GM21447 (cell line): ENCODE data around the gene IFT20.
"Not testable (repeated sequence)": the region's sequence is repeated elsewhere in the genome, so short reads cannot be mapped to it uniquely, and the experiment has no call there.

Source experiments
- ATAC-seq: cut with Tn5 transposase; IDR thresholded peaks from one replicate; pipeline ENCODE4 v1.9.1; 2021; ENCODE audit not compliant: unreplicated experiment

IFT20 gene

DNA sequence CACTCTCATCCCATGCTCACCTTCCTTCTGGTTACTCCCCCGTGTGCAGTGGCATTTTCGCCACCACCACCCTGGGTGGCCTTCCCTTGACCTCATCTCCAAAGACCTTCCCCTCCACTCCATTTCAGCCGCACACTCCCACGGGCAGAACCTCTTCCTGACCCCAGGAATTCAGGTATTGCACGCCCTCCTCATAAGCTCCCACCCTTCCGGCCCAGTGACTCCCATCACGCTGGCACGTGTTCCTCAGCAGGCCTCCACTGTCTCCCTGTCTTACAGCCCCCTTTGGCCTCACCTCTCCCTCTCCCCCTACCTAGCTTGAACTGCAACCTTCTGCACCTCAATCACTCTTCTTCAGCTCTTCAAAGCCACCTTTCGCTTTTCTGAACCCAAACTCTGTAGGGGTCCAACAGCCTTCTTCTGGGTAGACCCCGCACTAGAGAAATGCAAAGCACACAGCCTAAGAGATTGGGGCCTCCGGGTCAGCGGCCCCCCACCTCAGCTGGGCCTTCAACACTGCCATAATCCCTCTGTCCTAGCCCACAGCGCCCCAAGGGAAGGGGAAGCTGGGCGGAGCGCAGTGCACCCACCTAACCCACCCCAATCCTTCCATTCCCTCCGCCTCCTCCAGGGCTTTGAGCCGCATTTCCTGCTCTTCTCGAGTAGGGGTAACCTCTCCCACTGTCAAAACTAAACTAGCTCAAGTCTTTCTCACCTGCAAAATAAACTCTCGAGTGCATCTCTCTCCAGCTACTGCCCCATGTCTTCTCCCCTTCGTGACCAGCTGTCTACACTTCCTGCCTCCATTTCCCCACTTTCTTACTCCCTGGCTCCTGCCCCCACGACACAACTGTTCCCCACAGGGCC is 17.9 kb downstream of the IFT20 start:
- no peak for ATAC-seq

GRCh38 chr17:28315846-28316705 is 19.2 kb downstream of the IFT20 start:
- no peak for ATAC-seq

DNA sequence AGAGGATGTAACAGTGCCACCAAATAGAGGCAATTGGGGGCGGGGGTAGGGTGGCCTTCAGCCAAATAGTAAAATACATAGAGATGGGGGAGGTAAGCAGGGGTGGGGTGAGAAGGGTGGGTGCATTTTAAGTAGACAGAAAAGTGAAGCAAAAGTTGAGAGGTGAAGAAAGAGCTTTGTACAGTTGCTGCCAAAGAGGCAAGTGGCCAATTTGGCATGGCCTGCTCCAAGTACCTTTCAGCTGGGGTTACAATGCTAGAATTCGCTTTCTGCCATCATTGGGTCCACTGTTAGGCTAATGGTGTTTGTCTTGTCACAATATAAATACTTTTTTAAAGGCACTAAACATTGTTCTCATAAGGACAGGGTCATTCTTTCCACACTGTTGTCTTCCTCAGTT is 21.4 kb downstream of the IFT20 start:
- no peak for ATAC-seq

DNA sequence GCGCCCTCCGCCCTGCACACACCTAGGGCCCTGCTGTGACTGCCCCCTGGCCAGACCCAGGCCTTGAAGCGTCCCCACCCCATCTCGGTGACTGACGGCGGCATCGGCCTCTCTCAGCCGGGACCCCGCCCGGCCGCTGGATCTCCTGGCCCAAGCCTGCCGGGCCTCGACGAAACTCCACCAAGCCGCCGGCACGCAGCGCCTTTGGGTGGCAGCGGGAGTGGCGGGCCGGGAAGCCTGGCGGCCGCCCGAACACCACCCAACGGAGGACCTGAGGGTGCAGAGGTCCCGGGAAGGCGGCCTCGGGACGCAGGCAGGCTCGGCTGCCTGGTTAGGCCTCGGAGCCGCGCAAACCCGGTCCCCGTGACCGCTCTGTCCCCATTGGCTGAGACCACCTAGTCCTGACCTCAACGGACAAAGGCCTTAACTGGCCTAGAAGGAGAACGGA is 28.3 kb downstream of the IFT20 start:
- no peak for ATAC-seq

DNA sequence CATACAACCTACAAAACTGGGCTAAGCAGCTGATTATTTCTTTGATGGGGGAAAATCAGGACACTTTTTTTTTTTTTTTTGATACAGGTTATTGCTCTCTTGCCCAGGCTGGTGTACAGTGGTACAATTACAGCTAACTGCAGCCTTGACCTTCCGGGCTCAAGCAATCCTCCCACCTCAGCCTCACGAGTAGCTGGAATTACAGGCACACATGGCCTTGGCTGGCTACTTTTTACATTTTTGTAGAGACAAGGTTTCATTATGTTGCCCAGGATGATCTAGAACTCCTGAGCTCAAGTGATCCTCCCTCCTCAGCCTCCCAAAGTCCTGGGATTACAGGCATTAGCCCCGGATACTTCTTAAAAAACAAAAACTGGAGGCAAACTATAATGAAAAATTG is 36.8 kb downstream of the IFT20 start:
- no peak for ATAC-seq

DNA sequence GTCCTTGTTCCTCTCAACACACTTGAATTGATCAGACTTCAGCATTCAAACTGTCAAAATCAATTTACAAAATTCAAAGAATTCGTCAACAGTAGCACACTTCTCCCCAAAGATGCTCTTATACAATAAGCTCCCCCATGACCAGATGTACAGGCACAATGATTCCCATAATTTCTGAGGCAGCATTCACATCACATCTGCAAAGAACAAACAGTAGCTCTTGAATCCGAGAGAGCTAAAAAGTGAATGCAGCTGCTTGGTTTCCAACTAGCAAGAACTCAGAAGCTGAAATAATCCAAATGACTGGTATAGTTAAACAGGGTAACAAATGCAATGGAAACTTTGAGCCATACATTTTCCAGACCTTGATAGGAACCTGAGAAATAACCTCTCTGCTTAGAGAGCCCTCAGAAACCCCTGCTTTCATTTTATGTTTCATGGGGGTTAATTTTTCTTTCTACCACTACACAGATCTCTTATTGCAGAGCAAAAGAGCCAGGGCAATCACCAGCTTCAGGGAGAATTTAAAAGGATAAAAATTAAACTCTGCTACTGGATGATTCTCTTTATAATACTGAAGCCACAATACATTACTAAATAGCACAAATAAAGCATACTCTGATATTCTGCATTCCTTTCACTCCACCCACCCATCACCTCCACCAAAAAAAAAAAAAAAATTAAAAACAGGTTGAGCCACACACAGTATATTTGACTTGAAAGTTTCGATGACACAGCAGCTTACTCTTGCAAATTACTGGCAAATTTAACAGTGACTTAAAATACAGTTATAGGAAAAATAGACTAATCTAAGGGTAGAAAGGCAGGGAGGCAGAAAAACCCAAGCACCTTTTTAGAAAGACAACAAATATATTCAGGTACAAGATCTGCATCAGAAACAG is 39.3 kb downstream of the IFT20 start:
- ATAC-seq = no peak

DNA sequence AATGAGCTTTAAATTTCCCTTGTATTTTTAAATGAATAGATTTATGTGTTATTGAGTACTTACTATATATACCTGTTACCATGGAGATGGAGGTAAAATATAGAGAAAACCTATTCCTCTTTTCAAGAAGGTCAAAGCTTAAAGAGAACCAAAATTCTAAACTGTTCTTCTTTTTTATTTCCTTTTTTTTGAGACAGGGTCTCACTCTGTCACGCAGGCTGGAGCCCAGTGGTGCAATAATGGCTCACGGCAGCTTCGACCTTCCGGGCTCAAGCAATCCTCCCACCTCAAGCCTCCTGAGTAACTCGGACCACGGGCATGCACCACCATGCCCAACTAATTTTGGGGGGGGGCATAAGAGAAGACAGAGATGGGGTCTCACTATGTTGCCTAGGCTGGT is 41.3 kb downstream of the IFT20 start:
- no peak for ATAC-seq

DNA sequence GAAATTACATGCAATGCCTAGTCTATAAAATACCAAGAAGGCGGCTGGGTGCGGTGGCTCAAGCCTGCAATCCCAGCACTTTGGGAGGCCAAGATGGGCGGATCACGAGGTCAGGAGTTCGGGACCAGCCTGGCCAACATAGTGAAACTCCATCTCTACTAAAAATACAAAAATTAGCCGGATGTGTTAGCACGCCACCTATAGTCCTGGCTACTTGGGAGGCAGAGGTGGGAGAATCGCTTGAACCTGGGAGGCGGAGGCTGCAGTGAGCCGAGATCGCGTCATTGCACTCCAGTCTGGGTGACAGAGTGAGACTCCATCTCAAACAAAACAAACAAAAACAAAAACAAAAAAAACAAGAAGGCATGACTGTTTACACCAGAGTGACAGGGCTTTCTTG is 42.4 kb downstream of the IFT20 start:
- not testable (repeated sequence) for ATAC-seq

GRCh38 chr17:28291780-28292330 is 43.4 kb downstream of the IFT20 start:
- no peak for ATAC-seq

GRCh38 chr17:28290703-28291102 is 44.6 kb downstream of the IFT20 start:
- no peak for ATAC-seq

DNA sequence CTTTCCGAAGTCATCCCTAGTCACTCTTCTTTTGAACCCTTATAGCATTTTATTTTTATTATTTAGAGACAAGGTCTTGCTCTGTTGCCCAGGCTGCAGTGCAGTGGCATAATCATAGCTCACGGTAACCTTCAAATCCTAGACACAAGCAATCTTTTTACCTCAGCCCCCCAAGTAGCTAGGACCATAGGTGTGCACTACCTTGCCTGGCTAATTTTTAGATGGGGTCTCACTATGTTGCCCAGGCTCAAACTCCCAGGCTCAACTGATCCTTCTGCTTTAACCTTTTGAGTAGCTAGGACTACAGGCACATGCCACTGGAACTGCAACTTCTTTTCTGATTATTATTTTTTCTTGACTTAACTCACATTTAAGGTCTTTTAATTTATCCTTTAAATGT is 49.3 kb downstream of the IFT20 start:
- ATAC-seq = no peak

DNA sequence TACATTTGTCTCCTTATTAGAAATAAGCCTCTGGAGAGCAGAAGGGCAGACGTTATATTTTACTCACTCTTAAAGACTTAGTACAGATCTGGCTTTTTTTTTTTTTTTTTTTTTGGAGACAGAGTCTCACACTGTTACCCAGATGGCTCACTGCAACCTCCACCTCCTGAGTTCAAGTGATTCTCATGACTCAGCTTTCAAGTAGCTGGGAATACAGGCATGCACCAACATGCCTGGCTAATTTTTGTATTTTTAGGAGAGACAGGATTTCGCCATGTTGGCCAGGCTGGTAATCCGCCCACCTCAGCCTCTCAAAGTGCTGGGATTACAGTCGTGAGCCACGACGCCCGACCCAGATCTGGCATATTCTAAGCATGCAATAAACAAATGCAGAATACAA is 52.7 kb downstream of the IFT20 start:
- no peak for ATAC-seq

DNA sequence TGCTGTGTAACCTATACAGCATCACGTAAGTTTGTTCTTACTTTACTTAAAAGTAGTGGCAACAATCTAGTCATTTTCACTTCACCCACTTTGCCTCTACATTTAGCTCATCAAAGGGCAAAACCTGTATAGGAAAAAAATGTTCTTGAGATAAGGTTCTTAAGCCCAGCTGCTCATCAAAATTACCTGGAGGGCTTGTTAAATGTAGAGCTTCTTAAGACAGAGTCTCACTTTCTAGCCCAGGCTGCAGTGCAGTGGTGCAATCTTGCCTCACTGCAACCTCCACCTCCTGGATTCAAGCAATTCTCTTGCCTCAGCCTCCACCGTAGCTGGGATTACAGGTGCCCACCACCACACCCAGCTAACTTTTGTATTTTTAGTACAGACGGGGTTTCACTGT is 54.4 kb downstream of the IFT20 start:
- ATAC-seq = no peak

- ATAC-seq = no peak
These were observed 55.9 kb downstream of the IFT20 start for GRCh38 chr17:28279411-28279810.
